GM23248 (cell line): Measurements from ENCODE around the gene PRDM16.

Experiments
- EZH2 ChIP-seq: fragments of 200-600 bp; sonication (generic); IDR thresholded peaks from 2 replicates; pipeline ENCODE4 v1.6.1; 2018; ENCODE audit warnings: antibody characterized with exemption, mild to moderate bottlenecking; ENCODE audit not compliant: insufficient read depth, poor library complexity, severe bottlenecking
- EZH2phosphoT487 ChIP-seq: fragments of 200-600 bp; sonication (generic); IDR thresholded peaks from 2 replicates; pipeline ENCODE4 v1.6.1; 2018; ENCODE audit warnings: antibody characterized with exemption, moderate library complexity, mild to moderate bottlenecking, low read depth; ENCODE audit not compliant: insufficient read depth

GRCh38 chr1:3312310-3312897 lies 243.4 kb downstream of the PRDM16 start:
- no peak for TF ChIP-seq EZH2
- TF ChIP-seq EZH2phosphoT487 = no peak
